ENCODE results near the gene ITIH3. TPM values are rescaled to one million over a fixed set of nuclear protein-coding genes. Genes with fewer than 3 reads are reported as not detected.
"Not testable (repeated sequence)": the region's sequence is repeated elsewhere in the genome, so short reads cannot be mapped to it uniquely, and the experiment has no call there.

The ITIH3 gene
- total RNA-seq, 6 experiments from 2014 or later, result 742 to 1,822 (median 982) TPM

- Histone ChIP-seq H3K27ac (peak overlapping the region; percentile 70 to 95 (median 86)), H3K36me3 (peaks cover 0 to 8% (median 0%) of the 10 kb centered on the region in 4 donors), H3K4me1 (peaks cover 0 to 74% (median 30%) of the 10 kb centered on the region in 4 donors), H3K27me3 (no peaks in the 10 kb centered on the region), H3K4me3 (peak overlapping the region in 2 of 3 donors; percentile 55 to 73), H3K9me3 (no peaks in the 10 kb centered on the region)
- peak; percentile 29 to 47 (median 42) for ATAC-seq
- DNase-seq, result peak; percentile 45 to 71 (median 68)
- WGBS (ENCODE audit: insufficient coverage, low coverage, low lambda C conversion rate, missing lambda C conversion rate), result 12% methylated on average over 8 of the region's 8 CpGs
- intact Hi-C loops (cut with DNase I), result no loop called here
- TF ChIP-seq CTCF (IDR thresholded peaks at IDR 0.05) (no peak), POLR2A (IDR thresholded peaks at IDR 0.05) (peak; percentile 66)
Measured at GRCh38 chr3:52775877-52776276, 18.7 kb upstream of the ITIH3 start.

- ATAC-seq; DNase-seq; H3K36me3 ChIP-seq; intact Hi-C loops (cut with DNase I); H3K9me3 ChIP-seq; H3K27me3 ChIP-seq: not testable (repeated sequence)
- Histone ChIP-seq H3K4me1 (peaks cover 0 to 76% (median 30%) of the 10 kb centered on the region in 4 donors), H3K4me3 (peak overlapping the region; percentile 55 to 73 (median 56)), H3K27ac (peak overlapping the region; percentile 70 to 95 (median 86))
- WGBS (ENCODE audit: insufficient coverage, low coverage, low lambda C conversion rate, missing lambda C conversion rate), result 43% methylated on average over 6 of the region's 6 CpGs
Measured at GRCh38 chr3:52776486-52776885, 18.1 kb upstream of the ITIH3 start.

- Histone ChIP-seq H3K27ac (peak within 1 kb of the TSS; percentile 70 to 95 (median 86)), H3K9me3 (no peaks in the 10 kb centered on the region), H3K36me3 (peaks cover 0 to 17% (median 5%) of the 10 kb centered on the region in 4 donors), H3K4me3 (peak within 1 kb of the TSS; percentile 55 to 73 (median 56)), H3K27me3 (no peaks in the 10 kb centered on the region), H3K4me1 (peaks cover 0 to 76% (median 30%) of the 10 kb centered on the region in 4 donors)
- TF ChIP-seq POLR2A (IDR thresholded peaks at IDR 0.05), result peak; percentile 57
- TF ChIP-seq CTCF (IDR thresholded peaks at IDR 0.05), result no peak
- WGBS (ENCODE audit: insufficient coverage, low coverage, low lambda C conversion rate, missing lambda C conversion rate), result 39% methylated on average over 5 of the region's 12 CpGs
- ATAC-seq (peak; percentile 45 to 64 (median 60)), DNase-seq (peak; percentile 60 to 74 (median 71))
- intact Hi-C loops (cut with DNase I), result no loop called here
Measured at GRCh38 chr3:52777127-52777958, 17.3 kb upstream of the ITIH3 start, which contains the start of gene ITIH1. Gene ITIH1 (plus strand): TSS chr3:52777599. CDS start chr3:52777616, 17 bp downstream.

- peak; percentile 76 to 85 (median 82) for DNase-seq
- TF ChIP-seq POLR2A (IDR thresholded peaks at IDR 0.05), result peak; percentile 75
- TF ChIP-seq CTCF (IDR thresholded peaks at IDR 0.05), result no peak
- H3K9me3 ChIP-seq, result no peaks in the 10 kb centered on the region
- H3K27me3 ChIP-seq, result no peaks in the 10 kb centered on the region
- peak; percentile 42 to 52 (median 48) for ATAC-seq
- peaks cover 0 to 76% (median 30%) of the 10 kb centered on the region in 4 donors for H3K4me1 ChIP-seq
- H3K4me3 ChIP-seq, result peak overlapping the region; percentile 55 to 73 (median 56)
- peak overlapping the region; percentile 70 to 95 (median 86) for H3K27ac ChIP-seq
- H3K36me3 ChIP-seq, result peaks cover 0 to 25% (median 9%) of the 10 kb centered on the region in 4 donors
- intact Hi-C loops (cut with DNase I), result no loop called here
- WGBS (ENCODE audit: insufficient coverage, low coverage, low lambda C conversion rate, missing lambda C conversion rate), result 28% methylated on average over 12 of the region's 17 CpGs
Measured at GRCh38 chr3:52777959-52778805, 16.4 kb upstream of the ITIH3 start.
